Medulla oblongata (tissue), 1 donor: ENCODE results near the gene ZNF487.
"Not testable (repeated sequence)": the region's sequence is repeated elsewhere in the genome, so short reads cannot be mapped to it uniquely, and the experiment has no call there.

ENCODE experiments used
- DNase-seq: peaks from one replicate; pipeline ENCODE4 v3.0.0-alpha.2; 2015; ENCODE audit errors: extremely low spot score

Gene ZNF487

DNA sequence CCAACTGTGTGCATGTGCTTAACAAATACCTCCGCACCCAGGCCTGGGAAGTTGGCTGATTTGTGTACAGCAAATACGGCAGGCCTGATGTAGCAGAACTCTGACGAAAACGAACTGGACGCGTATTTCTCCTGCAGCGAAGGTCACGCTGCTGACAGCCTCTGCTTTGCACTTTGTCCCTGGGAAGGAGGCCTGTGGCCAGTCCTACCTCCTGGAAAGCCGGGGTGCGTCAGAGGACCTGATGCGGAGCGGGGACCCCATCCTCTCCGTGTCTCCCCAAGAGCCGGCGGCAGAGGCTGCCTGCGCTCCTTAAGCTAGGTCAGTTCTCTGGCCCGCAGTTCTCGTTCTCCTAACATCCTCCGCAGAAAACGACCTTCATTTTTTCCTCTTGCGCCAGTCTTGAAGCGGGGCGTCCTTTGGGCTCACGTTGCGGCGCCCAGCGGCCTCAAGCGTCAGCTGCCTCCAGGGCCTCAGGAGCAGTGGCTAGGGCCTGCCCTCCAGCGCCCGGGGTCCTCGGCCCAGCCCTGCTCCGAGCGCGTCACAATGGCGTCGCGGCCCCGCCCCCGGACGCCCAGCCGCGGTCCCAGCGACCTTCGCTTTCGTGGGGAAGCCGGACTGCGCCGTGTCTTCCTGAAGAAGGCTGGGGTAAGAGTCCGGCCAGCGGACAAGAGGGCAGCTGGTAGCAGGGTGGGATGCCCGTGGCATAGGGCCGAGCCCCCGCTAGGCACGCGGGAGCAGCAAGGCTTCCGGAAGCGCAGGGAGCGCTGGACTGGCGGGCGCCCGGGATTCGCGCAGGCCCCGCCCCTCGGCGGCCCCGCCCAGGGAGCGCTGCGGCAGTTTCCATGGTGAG lies at the start of gene ZNF487:
Gene ZNF487, plus strand, starts transcription at position 821 of the 850 bp plus-strand sequence. CDS start 38,703 bp downstream, outside the sequence.
- DNase-seq = peak; percentile 92

DNA sequence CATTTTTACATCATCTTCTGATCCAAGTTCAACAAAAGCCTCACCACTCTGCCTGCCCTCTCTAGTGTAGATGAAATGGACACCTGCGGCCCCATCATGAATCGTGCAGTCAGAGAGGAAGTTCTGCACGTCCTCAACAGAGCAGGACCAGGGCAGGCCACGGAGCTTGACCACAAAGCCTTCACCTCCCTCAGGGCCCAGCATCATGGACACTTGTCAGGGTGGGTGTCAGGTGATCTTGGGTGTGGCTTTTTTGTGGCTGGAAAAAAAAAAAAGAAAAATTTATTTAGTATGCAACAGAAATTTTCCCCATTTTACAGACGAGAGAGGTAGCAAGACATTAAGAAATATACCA lies 49.3 kb upstream of the ZNF487 start:
- no peak for DNase-seq

DNA sequence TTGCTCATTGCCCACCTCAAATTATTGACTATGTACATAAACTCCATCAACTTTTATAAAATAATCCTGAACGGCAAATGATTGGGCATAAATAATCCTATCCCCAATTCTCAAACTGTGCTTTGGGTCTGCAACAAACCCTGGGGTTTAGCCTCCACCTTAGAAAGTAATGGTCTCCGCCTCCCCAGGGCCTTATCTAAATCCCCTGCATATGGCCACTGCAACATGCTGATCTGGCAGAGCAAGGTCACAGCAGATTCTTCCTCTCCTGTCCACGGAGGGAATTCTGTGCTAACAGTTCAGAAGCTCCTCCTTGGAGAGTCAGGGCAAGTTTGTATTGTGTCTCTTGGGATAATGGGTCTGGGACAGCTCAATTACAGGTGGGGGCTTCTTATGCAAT lies 47.0 kb upstream of the ZNF487 start:
- no peak for DNase-seq

DNA sequence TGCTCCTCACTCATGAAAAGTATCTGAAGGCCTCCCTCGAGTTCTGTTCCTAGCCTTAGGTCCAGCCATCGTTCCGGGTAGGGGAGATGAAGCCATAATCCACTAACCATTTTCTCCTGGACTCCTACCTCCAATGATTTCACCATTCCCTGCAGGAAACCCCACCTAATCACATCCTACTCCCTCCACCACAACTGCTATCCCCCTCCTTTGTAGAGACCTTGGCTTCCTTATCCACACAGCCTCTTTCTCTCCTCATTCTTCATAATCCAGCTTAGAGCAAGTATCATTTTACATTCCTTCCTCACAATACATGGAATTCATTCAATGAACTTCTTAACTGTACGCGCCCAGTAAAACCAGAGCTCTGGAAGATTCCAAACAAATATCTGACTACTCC lies 46.6 kb upstream of the ZNF487 start:
- DNase-seq = no peak

DNA sequence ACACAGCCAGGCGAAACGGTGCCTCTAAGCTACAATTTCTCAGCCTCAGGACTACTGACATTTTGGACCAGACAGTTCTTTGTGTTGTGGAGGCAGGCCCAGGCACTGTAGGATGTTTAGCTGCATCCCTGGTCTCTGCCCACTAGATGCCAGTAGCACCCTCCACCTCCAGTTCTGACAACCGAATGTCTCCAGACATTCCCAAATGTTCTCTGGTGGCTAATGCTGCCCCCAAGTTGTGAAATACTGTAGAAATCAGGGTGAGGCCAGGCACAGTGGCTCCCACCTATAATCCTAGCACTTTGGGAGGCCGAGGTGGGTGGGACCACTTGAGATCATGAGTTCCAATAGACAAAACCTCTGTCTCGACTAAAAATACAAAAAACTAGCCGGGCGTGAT lies 46.2 kb upstream of the ZNF487 start:
- peak; percentile 86 for DNase-seq

DNA sequence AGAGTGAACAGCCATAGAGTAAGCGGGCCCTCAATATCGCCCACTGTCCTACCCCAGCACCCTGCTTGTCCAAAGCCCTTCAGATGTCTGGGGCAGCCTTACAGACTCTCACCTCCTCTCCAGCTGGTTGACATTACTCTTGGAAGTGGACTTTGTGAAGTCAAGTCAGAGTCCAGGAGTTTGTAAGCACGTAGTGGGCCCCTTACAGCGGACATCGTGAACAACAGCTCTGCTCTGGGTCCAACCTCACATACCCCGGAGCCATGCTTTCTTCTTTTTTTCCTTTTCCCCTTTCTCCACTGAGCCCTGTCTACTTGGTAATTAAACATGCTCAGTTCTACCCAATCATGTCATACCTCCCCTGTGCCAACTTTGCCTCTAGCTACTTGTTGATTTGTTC lies 45.4 kb upstream of the ZNF487 start:
- no peak for DNase-seq

DNA sequence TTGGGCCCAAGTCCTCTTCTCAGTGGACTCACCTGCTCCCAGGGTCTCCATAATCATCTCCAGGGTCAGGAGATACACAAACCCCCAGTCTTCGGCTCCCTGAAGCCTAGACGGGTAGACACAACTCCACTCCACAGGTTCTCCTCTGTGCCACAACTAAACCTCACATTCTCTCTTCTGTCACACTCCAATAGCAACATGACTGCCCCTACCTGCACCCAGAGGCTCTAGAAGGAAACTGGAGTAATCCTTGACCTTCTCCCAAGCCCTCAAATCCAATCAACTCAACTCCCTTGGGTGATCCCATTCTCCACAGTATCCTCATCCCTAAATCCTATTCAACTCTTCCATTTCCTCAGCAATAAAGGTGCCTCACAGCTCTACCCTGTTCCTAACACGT lies 44.2 kb upstream of the ZNF487 start:
- no peak for DNase-seq

DNA sequence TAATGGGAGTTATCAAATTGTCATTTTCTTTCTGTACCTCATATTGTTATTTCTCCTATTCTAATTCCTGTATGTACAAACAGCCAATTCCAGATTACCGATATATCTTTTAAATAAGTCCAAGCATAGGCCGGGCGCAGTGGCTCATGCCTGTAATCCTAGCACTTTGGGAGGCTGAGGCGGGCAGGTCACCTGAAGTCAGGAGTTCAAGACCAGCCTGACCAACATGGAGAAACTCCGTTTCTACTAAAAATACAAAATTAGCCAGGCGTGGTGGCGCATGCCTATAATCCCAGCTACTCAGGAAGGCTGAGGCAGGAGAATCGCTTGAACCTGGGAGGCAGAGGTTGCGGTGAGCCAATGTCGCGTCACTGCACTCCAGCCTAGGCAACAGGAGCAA lies 43.7 kb upstream of the ZNF487 start:
- DNase-seq = not testable (repeated sequence)

DNA sequence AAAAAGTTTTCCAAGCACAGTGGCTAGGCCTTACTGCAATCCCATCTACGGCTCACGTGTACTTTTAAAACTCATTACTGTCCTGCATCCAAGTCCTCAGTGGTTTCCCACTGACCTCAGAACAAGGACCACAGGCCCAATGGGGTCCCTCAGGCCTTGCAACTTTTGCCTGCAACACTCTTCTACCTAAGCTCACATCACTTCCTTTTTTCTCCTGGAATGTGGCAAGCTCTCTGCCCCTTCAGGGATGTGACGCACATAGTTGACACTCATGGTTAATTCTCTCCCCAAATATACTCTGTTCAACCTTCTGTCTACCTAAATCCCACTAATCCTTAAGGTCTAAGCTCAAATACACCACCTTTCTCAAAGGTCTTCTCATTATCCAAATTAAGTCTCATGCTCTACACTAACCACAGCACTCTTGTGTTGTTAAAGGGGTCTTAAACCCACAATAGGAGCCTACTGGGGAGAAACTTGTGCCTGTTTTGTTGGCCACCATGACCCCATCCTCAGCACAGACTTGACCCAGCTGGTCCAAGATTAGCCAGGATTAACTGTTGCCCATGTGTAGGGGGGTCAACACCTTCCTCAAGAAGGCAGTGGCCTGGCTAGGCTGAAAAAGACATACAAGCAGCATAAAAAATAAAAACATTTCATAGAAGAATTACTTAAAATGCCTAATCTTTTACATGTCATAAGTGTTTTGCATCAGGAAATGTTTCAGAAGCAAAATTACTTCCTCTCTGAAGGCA lies 43.1 kb upstream of the ZNF487 start:
- no peak for DNase-seq

DNA sequence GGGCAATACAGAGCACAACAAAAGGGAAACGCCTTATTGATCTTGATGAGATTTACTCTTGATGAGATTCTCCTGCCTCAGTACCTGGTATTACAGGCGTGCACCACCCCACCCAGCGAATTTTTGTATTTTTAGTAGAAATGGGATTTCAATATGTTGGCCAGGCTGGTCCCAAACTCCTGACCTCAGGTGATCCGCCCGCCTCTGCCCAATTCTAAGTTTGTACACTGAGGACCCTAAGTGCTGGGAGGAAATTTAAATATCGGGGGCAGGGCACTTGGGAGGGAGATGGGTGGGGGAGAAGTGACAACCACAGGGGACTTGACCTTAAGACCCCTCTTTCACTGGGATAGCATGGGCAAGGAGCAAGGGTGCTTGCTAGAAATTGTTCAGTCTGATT lies 42.0 kb upstream of the ZNF487 start:
- DNase-seq = no peak

DNA sequence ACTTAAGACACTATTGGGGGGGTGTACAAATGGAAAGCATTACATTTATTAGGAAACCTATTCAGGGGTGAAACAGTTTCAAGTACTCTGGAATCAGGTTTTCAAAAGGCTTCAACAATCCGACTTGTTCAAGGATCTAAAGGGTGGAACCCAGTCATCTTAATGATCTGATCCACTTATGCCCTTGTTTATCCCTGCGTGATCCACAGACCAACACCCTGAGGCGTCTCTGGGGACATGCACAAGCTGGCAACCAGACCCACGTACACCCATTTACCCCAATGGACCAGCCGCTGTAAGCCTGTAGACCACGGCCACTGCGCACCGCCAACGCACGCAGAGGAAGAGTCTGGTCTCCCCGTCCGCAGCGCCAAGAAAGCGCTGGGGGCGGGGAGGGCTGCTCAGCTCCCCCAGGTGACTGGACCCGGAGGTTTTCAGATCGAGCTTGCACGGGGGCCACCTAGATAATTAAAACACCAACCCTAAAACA lies 41.3 kb upstream of the ZNF487 start:
- DNase-seq = no peak

DNA sequence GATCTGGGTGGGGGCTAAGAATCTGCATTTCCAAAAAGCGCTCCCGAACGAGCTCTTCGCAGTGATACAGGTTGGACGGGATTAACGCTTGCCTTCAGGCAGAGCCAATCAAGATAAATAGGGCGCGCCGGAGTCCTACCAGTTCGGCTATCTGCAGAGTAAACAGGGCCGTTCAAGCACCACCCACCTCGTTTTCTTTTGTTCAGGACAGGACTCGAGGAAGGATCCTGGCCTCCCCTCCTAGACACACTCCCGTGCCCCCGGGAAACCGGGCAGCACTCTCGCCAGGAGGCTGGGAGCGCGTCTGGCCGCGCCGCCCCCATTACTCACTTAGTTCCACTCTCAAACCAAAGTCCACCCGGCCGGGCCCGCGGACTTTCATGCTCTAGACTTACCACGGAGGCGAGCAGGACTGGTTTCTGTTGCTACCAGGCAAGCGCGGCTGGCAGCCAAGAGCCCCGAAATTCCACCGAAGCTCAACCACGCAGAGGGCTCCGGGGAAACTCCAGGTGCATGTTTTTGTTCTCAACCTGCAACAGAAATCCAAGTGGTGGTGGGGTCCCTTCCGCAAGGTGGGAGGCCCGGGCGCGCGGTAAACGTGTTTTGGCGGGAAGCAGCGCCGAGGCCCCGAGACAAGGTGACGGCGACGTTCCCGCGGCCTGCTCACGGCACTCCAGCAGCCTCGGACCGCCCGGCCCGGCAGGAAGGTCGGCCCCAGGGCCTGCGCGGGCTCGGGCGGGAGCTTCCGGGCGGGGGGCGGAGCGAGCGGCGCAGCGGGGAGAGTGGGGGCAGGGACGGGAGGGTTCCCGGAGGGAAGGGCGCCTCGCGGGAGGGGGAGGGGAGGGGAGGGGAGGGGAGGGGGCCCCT lies 40.6 kb upstream of the ZNF487 start:
- peak; percentile 70 for DNase-seq

DNA sequence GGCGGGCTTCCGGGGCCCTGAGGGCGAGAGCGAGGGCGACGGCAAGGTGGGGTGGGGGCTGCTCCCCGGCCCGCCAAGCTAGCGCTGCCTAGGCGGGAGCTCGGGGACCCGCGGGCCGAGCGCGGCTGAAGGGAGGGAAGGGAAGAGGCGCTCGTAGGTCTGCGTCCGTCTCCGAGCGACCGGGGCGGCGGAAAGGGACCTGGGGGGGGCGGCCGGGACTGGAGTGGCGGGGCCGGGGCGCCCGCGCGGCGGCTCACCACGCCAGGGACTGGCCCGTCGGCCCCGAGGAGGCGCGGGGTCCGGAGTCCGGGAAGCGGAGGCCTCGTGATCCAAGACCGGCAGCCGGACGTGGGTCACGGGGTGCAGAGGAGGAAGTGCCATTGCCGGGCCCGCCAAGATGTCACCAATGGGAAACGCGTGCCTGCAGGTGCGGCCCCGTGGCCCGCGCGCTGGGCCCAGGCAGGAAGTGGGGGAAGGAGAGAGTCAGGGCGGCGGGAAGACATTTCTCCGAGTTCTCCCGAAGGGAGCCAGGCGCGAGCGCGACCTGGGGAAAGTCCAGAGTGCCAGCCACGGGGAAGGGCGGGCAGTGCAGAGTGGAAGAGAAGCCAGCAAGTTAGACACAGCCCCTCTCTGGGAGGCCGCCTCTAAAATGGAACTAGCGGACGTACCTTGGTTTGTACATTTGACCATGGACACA lies 39.8 kb upstream of the ZNF487 start:
- DNase-seq = peak; percentile 87

DNA sequence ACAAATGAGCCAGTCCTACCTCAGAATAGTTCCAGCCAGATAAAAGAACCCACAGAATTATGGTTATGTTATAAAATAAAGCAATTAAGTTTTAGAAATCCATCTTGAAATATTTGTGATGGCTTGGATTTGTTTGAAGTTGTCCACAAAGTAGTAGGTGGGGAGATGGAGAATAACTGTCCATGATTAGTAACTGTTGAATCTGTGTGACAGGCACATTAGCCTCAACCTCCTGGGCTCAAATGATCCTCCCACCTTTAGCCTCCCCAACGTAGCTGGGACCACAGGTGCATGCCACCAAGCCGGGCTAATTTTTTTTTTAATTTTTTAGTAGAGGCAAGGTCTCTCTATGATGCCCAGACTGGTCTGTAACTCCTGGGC lies 38.0 kb upstream of the ZNF487 start:
- DNase-seq = no peak

DNA sequence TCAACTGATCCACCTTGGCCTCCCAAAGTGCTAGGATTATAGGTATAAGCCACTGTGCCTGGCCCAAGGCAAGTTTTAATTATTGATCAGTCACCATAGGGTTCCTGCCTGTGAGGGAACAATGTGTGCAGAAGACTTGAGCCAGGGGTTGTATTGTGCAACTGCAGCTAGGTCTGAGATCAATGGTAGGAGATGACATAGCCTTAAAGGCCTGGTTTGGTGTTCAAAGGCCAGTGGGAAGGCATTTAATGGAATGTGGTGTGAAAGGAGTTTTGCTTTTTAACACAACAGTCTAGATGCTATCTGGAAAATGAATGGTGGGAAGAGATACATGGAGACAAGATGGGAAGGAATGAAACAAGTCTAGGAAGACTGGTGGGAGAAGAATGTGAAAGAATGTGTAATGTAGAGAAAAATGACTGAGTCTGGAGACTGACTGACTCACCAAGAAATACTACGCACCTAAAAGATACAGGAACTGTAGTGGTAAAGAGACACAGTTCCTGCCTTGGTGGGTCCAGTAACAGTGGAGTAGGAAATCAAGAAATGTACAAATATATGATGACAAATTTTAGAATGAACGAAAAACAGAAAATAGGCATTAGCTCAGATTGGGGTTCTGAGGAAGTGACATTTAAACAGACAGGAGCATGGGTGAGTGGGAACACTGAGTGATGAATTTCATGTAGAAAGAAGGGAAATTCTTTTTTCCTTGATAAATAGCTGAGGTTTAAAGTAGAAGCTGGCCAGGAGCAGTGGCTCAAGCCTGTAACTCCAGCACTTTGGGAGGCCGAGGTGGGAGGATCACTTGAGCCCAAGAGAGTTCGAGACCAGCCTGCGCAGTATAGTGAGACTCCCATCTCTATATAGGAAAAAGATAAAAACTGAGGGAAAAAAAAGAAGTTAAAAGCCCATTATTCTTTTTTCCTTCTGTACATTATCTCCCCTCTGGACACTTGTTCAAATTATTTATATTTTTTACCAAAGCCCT lies 37.3 kb upstream of the ZNF487 start:
- DNase-seq = no peak

DNA sequence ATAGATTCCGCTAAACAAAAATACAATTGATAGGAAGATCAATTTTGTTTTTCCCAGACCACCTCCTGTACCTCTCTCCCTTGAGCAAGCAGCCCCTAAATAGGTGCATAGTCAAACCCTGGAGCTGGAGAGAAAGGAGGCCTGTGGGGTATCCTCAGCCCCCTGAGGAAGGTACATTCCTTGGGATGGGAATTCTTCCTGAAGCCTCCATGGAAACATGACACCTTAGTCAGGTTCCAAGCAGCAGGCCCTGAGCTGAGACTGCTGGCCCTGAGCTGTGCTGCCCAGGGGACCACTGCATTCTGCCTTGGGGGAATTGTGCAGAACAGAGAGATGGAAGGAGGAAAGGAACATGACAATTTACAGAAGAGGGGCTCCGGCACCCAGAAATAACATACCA lies 35.3 kb upstream of the ZNF487 start:
- no peak for DNase-seq

DNA sequence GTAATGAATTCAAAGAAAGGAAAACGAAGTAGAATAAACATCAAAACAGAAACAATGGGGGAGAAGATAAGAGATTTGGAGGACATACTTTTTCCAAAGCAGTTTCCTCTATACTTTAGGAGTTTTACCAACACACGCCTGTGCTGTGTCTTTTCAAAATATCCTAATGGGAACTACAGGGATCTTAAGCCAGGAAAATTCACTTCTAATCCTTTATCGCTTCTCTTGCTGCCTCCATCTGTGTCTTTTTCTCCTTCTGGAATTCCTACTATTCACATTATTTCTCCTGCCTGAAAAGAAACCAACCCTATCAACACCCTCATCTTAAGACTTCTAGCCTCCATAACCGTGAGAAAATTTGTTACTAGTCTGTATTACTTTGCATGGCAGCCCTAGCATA lies 34.7 kb upstream of the ZNF487 start:
- no peak for DNase-seq

DNA sequence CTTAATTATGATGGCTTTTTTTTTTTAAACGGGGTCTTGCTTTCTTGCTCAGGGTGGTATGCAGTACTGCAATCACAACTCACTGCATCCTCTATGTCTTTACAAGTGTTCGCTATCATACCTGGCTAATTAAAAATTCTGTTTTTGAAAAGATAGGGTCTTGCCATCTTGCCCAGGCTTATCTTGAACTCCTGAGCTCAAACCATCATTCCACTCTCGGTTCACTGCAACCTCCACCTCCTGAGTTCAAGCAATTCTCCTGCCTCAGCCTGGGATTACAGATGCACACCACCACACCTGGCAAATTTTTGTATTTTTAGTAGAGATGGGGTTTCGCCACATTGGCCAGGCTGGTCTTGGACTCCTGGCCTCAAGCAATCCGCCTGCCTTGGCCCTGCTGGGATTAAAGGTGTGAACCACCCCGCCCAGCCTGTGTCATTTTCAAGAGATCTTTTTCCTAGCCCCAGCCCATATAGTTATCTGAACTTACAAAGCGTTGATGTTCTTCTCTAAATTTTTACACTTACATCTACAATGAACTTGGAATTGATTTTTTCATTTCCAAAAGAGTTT lies 33.9 kb upstream of the ZNF487 start:
- no peak for DNase-seq

DNA sequence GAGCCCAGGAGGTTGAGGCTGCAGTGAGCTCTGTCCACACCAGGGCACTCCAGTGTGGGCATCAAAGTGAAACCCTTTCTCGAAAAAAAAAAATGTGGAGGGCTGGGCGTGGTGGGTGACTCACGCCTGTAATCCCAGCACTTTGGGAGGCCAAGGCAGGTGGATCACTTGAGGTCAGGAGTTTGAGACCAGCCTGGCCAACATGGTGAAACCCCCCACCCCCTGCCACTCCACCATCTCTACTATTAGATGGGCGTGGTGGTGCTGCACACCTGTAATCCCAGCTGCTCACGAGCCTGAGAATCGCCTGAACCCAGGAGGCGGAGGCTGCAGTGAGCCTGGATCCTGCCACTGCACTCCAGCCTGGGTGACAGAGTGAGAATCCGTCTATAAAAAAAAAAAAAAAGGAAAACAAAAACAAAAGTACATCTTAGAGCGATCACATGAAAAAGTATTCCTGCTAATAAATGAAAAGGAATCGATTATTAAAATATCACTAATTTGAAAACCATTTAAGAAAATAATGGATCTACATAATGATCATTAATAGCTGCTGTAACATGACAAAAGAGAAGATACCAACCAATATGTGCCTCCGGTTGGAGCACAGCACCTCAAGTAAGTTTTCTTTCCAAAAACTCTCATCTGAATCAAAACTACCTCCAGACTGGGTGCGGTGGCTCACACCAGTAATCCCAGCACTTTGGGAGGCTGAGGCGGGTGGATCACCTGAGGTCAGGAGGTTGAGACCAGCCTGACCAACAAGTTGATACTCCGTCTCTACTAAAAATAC lies 32.8 kb upstream of the ZNF487 start:
- no peak for DNase-seq
